ENCODE measurements around the gene AGBL1.

AGBL1 gene

GRCh38 chr15:86322629-86323028 lies 243.0 kb downstream of the AGBL1 start:
- DNase-seq (ENCODE audit: low read depth), result no peak

DNA sequence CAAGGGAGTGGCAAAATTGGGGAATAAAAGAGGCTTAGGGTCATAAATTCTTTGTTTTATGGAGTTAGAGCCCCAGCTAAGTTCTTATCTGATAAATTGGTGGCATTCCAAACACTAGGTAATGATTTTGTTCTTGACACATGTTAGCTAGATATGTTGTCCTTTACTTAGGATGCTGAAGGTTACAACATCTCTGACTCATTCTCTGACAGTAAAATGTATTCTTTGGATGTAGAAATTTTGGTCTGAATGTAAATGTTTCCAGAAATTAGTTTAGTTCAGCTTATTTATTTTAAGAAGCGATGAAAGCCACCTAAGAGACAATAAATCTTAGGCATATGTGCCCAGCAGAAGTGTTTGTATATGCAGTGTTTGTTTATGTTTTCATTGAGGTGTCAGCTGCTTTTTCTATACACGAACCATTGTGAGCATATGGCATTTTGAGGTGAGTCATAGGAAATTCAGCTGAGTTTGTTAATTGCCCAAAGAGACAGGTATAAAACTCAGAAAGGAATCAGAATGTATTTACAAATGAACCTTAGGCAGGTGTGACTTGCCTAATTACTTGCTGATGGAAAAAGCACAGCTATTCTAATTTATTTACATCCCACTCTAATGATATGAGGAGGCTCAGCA lies 247.7 kb downstream of the AGBL1 start:
- DNase-seq (ENCODE audit: low read depth), result no peak

- no peak for DNase-seq (ENCODE audit: low read depth)
Measured at GRCh38 chr15:86328658-86329057, 249.0 kb downstream of the AGBL1 start.

DNA sequence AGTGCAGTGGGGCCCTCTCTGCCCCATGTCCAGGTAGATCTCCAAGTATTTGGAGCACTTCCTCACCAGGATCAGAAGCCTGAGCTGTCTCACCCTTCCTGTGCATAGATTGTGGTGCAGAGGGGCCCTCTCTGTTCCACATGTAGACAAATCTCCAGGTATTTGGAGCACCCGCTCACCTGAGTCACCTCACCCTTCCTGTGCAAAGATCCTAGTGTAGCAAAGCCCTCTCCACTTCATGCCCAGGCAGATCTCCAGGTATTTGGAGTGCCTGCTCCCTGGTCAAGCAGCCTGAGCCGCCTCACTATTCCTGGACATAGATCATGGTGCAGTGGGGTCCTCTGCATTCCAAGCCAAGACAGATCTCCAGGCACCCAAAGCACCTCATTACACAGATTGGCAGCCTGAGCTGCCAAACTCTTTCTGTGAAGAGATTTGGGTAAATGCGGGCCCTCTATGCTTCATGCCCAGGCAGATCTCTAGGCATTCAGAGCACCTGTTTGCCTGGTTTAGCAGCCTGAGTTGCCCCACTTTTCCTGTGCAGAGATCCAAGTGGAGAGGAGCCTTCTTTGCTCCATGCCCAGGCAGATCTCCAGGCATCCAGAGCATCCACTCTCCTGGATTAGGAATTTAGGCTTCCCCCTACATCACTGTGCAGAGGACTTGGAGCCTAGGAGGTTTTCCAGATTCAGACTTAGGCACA lies 249.8 kb downstream of the AGBL1 start:
- DNase-seq (ENCODE audit: low read depth), result no peak

DNA sequence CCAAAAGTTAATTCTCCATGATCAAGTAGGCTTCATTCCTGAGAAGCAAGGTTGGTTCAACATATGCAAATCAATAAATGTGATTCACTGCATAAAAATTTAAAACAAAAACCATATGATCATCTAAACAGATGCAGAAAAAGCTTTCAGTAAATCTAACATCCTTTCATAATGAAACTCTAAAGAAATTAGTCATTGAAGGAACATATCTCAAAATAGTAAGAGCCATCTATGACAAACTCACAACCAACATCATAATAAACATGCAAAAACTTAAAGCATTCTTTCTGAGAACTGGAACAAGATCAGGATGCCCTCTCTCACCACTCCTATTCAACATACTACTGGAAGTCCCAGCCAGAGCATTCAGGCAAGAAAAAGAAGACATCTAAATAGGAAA lies 254.1 kb downstream of the AGBL1 start:
- DNase-seq (ENCODE audit: low read depth), result no peak

DNA sequence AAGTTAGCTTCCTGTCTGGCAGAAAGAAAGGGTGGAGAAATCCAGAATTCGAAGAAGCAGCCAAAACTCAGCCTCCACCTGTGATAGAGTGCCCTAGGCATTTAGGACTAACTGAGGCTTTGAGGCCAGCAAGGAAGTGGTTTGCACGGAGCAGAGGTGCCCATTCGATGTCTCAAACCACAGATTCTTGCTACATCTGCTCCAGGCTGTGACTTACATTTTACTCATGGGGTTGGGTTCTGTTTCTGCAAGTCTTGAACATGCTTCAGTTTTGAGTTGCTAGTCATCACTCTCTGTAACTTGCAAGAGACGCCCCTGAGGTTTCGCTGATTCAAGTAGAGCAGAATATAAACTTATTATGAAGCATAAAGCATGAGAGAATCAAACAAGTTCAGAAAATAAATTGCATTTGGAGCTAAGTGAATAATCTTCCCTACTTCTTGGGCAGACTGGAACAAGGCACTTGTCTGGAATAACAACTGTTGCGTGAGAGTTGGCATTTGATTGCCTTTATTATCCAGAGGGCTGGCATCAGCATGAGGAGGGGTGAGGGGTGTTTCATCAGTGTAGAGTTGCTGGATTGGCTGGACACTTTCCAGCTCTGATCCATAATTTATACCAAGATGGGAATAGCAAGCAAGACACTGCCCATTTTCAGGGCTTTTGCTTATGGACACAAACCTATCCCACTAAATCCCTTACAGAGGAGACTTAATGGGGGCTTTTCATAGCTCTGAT lies 256.5 kb downstream of the AGBL1 start:
- DNase-seq (ENCODE audit: low read depth), result no peak

DNA sequence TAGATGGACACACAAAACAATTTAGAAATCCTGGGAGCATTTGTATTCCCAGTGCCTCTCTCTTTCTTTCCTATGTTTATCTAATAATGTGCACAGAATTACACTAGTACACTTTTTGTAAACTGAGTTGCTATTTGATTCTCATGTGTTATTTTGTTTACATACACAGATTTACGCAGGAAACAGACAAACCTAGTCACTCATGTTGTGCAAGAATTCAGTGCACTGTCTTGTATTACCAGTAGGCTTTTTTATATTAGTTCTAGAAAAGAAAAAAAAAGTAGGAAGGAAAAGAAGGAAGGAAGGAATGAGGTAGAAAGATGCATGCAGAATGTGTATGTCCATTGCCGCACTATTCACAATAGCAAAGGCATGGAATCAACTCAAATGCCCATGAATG lies 257.4 kb downstream of the AGBL1 start:
- DNase-seq (ENCODE audit: low read depth), result no peak

DNA sequence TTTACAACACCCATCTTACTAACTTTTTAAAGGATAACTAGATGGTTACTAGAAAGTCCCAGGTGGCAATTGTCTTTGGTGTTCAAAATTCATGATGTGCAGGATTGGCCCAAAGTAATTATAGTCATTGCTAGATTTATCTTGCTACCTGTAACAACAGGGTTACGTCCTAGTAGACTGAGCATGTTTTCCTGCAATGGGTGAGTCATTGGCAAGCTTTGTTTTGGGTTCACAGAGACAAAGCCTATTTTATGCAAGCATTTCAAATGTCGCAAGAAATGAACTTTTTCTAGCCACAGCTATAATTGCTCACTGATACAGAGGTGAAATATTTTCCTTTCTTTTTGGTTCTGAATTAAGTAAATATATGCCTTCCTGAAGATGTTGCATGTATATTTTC lies 267.6 kb downstream of the AGBL1 start:
- DNase-seq (ENCODE audit: low read depth), result no peak

- DNase-seq (ENCODE audit: low read depth), result no peak
Measured at GRCh38 chr15:86349565-86349964, 269.9 kb downstream of the AGBL1 start.

- no peak for DNase-seq (ENCODE audit: low read depth)
Measured at GRCh38 chr15:86353213-86353612, 273.5 kb downstream of the AGBL1 start.

DNA sequence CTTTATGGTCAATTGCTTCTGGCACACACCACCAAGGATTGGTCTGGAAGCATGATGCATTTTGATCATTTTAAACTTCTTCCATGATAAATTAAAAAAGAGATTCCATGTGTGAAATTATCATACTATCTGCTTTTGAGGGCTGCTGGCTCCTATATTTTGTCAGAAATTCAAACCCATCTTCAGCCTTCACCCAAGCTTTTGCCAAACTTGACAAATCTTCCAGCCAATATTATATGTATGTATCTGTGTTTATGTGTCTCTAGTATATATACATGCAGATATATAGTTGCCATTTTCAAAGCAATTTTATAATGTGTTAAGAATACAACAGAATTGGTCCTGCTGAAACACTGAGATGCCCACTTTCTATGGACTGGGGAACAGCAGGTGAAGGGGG lies 275.7 kb downstream of the AGBL1 start:
- DNase-seq (ENCODE audit: low read depth), result no peak

DNA sequence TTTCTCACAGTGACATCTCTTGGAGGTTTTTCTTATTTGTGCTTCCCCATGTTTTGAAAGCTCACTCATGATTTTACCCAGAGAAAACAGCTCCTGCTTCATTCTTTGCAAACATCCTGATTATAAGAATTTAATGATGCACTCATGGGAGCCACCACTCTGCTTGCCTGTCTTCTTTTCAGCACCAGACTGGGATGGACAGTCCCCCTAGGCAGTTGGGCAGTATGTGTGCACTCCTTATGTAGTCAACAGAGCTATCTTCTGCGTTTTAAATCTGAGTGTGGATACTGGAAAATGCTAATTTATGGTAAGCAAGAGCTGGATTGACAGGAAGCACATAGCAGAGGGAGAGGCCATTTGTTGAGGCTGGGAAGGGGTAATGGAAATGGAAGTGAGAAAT lies 276.1 kb downstream of the AGBL1 start:
- DNase-seq (ENCODE audit: low read depth), result no peak

GRCh38 chr15:86362555-86362954 lies 282.9 kb downstream of the AGBL1 start:
- DNase-seq (ENCODE audit: low read depth), result no peak

DNA sequence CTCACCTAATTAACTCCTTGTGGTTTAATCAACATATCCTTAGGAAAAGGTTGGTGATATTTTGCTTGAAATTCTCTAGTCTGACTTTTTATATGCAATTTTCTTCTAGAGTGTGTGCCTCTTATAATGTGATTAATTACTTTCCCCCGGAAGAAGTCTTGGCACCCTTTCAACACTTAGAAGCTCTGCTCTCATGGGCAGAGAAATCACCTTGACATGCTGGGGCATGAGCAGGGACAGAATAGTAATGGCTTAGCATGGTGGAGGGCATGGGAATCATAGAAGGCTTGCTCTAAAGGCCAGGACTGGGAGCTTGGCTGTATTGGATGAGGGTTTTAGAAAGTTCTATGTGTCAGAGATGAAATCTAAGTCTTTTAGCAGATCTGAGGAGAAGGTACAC lies 293.5 kb downstream of the AGBL1 start:
- DNase-seq (ENCODE audit: low read depth), result no peak

DNA sequence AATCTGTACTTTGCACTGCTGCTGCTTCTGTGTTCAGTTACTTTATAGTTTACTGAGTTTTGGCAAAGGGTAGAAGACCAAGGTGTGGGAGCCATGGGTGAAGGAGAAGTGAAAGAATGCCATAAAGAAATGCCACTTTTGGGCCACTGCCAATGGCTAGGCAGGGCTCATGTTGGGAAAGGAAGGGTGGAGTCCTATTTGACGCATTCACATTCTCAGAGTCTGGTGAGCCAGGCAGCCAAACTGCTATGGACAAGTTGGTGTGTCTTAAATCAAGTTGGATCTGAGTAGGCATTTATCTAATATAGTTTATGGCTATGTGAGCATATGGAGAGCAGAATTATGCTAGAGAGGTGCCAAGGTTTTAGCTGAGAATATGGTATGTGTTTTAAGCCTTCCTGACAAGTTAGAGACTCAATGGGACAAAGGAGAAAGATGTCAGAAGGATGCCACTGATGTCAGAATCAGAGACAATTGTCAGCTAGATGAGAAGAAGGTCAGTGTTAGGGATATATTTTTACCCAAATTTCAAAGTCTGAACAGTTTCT lies 296.1 kb downstream of the AGBL1 start:
- no peak for DNase-seq (ENCODE audit: low read depth)

DNA sequence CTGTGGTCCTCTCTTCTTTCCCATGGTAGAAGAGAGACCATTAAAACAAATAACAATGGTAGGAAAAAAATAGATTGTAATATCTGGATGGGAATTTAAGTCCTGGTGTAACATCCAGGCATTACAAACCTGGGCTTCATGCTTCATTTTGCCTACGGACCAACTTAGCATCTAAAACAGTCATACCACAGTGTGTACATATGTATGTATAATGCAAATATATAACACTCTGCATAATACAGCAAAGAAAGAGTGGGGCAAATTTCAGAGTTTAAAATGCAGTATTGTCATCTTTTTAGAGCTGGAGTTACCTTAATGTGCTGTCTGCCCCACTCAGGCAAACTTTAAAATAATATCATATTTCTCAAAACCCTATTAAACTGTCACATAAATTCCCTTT lies 298.2 kb downstream of the AGBL1 start:
- no peak for DNase-seq (ENCODE audit: low read depth)

DNA sequence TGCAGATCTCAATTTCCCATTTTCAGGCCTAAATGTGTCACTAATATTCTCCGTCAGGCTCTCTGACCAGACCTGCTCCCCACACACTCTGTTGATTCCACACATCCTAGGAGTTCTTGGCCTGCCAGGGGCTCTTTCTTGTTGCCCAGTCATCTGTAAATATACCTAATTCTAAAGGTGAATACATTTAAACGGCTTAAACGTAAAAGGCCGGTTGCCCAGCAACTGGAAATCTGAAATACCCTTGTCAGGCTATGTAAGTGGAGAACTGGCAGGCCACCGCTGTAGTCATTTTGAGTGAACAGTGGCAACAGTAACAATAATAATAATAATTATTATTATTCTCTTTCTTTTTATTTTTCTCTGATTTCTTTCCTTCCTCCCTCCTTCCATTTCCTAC lies 302.7 kb downstream of the AGBL1 start:
- no peak for DNase-seq (ENCODE audit: low read depth)

- DNase-seq (ENCODE audit: low read depth), result no peak
Measured at GRCh38 chr15:86383611-86384010, 303.9 kb downstream of the AGBL1 start.

DNA sequence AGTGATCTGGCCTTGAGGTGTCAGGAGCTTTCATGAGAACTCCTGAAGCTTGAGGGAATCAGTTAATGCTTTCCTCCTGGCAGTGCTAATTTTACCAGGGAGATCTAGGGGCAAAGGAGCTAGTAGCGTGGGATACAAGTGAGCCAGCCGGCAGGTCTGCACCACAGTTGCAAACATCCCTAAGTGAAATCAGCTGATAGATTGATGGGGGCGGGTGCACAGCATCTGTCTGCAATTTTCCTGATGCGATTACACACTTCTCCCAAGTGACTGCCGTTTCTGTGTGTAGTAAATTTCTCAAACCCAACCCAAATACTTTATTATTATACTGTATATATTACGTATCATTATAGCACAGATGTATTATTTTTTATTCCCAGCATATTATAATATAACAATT lies 304.5 kb downstream of the AGBL1 start:
- no peak for DNase-seq (ENCODE audit: low read depth)

- DNase-seq (ENCODE audit: low read depth), result no peak
Measured at GRCh38 chr15:86392296-86392695, 312.6 kb downstream of the AGBL1 start.

DNA sequence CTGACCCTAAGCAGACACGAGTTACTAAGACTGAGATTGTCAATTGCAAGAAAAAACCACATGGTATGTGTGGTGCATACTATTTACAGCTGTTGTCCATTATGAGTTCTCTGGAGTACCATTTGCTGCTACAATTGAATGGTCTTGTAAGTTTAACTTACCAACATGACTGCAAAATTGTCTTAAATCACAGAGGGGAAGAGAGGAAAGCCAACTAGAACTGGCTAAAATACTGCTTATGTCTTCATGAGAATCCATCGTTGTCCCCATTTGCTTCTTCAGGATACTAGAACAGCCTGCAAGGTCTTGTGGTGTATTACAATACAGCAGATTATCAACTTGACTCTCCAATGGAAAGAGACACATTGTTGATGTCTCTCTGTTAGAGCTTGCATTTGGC lies 313.2 kb downstream of the AGBL1 start:
- DNase-seq (ENCODE audit: low read depth), result no peak

GRCh38 chr15:86394866-86395265 lies 315.2 kb downstream of the AGBL1 start:
- DNase-seq (ENCODE audit: low read depth), result no peak

Measured in stimulated activated CD8-positive, alpha-beta memory T cell treated with anti-CD3 and anti-CD28 coated beads, Interleukin-12 subunit alpha, Interleukin-12 subunit beta, amount 100 ng/mL, for 4 hours (primary cell).